ENCODE data around the gene MYO1D.

Gene MYO1D

DNA sequence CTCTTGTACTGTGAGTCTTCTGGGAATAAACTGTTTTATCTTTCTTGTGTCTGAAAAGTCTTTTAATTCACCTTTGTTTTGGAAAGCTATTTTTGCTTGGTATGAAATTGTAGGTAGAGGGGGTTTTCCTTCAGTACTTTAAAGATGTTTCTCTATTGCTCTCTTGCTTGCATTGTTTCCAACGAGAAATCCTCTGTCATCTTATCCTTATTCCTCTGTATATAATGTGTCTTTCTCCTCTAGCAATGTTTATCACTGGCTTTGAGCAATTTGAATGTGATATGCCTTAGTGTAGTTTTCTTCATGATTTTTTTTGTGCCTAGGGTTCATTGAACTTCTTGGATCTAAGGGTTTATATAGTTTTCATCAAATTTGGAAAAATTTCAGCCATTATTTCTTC is 293.9 kb downstream of the MYO1D start:
- no peak for DNase-seq (ENCODE audit: low read depth, low spot score)

DNA sequence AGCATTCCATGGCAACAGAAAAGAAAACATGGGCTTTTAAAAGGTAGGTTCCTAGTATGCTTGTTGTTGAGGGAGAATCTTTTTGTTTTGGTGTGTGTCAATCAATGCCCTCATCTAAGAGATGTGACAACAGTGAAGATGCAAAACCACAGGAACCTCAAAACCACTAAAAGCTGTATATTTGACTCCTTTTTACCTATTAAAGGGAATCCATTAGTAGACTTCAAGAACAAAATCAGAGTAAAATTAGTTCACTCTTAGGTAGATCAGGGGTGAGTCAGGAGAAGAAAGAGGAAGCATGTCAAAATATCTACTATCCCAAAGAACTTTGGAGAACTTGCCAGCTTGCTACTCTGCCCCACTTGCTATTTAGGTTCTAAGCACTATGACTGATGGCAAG is 301.1 kb downstream of the MYO1D start:
- no peak for DNase-seq (ENCODE audit: low read depth, low spot score)

- DNase-seq (ENCODE audit: low read depth, low spot score), result no peak
Measured at GRCh38 chr17:32570081-32570396, 306.9 kb downstream of the MYO1D start.

GRCh38 chr17:32569171-32570080 is 307.5 kb downstream of the MYO1D start:
- no peak for DNase-seq (ENCODE audit: low read depth, low spot score)

DNA sequence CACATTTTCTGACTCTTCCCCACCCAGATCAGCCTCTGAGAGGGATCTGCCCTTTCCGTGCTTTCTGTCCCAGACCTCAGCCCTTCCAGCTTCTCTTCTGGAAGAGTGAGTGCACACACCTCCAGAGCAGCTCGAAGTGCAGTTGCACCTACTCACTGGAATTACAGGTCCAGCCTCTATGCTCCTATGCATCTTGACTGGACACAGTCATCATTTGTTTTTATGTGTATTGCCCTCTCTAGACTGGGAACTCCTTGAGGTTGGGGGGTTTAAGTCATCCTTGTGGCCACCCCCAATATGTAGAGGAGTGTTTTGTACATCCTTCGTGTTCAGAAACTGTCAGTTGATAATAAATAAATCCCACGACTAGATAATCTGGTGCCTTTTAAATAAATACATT is 308.2 kb downstream of the MYO1D start:
- DNase-seq (ENCODE audit: low read depth, low spot score), result no peak

DNA sequence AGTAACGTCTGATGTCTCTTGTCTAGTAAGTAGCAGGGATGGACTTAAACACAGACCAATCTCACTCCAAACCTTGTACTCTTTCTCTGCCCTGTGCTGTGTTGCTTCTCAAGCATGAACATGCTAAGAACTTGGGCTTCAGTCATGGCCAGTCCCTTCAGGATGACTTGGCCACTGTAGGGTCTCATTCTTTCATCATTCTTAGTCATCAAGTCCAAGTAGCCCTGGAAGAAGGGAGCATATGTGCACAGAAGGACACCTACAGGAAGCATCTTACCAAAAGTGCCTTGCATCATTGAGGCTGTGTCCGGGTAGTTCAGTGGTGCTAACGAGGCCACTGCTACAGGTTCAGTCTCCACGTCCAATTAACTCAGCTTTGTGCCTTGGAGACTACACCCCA is 309.4 kb downstream of the MYO1D start:
- DNase-seq (ENCODE audit: low read depth, low spot score), result no peak

- no peak for DNase-seq (ENCODE audit: low read depth, low spot score)
Measured at GRCh38 chr17:32567086-32567485, 309.8 kb downstream of the MYO1D start.

- DNase-seq (ENCODE audit: low read depth, low spot score), result no peak
Measured at GRCh38 chr17:32566303-32566702, 310.6 kb downstream of the MYO1D start.

DNA sequence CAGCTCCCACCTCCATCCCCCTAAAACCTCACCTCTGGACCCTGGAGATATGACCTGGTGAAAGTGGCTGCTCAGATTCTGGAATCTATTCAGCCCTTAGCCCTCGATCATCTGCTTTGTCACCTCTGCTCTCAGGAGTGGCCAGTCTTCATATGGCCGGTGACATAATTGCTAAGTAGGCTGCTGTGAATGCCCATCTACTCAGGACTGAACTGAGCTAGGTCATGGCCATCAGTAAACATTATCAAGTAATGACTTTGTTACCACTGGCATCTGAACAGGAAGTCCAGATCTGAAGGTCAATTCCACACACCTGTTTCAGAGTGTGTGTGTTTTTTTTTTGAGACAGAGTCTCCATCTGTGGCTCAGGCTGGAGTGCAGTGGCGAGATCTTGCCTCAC is 311.5 kb downstream of the MYO1D start:
- DNase-seq (ENCODE audit: low read depth, low spot score), result no peak

DNA sequence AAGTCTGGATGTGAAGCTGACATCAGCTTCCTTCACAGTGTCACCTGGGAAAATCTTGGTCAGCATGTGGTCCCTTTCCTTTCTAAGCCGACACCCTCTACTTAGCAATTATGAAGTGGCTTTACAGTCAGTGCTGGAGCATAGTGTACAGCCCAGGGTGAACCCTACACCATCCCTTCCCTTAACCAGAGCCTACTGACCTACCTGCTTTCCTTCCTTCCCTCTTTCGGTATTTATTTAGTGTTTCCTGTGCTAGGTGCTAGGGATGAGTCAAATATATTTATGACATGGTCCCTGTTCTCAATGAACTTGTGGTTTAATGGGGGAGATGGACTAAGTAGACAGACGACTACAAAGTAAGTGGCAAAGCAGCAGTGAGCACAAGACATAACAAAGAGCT is 312.6 kb downstream of the MYO1D start:
- DNase-seq (ENCODE audit: low read depth, low spot score), result no peak

DNA sequence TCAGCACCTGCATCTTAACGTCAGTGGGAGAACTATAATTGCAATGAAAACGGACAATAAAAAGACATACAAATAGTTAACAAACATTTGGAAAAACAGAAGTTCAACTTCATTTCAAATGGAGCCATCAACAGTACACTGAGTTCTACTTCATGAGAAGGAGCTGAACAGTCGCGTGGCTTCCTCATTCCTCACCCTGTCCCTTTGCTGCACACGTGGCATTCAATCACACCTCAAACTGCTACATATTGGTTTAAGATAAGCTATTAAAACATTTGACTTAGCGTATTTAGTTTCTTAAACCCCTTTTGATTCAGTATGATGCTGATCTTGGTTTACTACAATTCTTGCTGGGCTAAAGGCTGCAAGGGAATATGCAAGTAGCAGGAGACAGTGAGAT is 313.3 kb downstream of the MYO1D start:
- no peak for DNase-seq (ENCODE audit: low read depth, low spot score)

DNA sequence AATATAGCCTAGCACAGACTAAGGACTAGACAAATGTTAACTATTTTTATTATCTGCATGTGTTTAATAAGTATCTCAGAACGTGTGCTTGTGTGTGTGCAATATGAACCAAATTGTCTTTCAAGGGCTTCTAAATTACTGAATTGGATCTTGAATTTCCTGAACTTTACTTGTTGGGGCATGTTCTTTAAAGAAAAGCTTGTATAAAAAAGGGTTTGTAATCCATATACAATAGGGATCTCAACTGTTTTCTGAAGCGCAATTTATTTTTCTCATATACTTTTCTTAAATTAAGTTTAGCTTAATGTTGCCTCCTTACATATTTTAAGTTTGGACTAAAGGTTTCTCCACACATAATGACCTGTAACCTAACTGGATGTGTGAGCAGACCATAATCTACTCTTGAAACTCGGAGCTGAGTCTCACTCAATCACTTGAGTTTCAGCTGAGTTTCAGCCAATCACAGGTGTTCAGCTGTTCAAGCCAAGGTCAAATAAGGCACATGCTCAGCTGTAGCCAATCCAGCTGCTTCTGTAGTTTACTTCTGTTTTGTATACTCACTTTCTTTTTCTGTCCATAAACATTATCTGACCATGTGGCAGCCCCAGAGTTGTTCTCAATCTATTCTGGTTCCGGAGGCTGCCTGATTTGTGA is 317.8 kb downstream of the MYO1D start:
- DNase-seq (ENCODE audit: low read depth, low spot score), result no peak

- DNase-seq (ENCODE audit: low read depth, low spot score), result no peak
Measured at GRCh38 chr17:32558326-32558955, 318.5 kb downstream of the MYO1D start.

GRCh38 chr17:32555611-32556310 is 321.2 kb downstream of the MYO1D start:
- no peak for DNase-seq (ENCODE audit: low read depth, low spot score)

GRCh38 chr17:32553168-32553567 is 323.8 kb downstream of the MYO1D start:
- no peak for DNase-seq (ENCODE audit: low read depth, low spot score)

DNA sequence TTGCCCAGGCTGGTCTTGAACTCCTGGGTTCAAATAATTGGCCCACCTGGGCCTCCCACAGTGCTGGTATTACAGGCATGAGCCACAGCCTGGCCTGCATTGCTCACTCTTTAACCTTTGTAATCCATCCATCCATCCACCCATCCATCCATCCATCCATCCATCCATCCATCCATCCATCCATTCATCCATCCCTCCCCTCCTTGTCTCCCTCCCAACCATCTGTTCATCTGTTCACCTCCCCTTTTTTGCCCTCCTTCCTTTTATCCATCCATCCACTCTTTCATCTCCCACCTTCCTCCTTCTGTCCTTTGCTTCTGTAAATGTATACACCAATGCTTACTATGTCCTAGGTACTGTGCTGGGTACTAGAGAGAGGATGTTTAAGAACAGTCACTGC is 324.6 kb downstream of the MYO1D start:
- no peak for DNase-seq (ENCODE audit: low read depth, low spot score)

GRCh38 chr17:32551186-32551955 is 325.6 kb downstream of the MYO1D start:
- no peak for DNase-seq (ENCODE audit: low read depth, low spot score)

DNA sequence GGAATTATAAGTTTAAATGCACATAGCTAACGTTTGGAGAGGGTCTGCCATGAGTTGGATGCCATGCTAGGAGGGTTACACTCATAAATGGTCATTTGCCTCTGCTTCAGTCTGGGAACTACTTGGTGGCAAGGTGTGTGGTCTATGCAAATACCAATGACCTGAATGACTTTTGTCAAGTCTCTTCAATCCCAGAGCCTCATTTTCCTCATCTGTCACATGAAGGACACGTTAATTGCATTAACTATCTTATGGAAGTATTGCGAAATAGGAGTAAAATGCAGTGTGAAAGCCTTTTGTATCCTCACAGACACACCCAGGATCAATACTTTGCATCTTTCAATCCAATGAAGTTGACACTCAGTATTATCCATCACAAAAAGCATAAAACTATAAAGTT is 327.4 kb downstream of the MYO1D start:
- DNase-seq (ENCODE audit: low read depth, low spot score), result no peak

- peak; percentile 76 for DNase-seq (ENCODE audit: low read depth, low spot score)
Measured at GRCh38 chr17:32546031-32546444, 330.9 kb downstream of the MYO1D start.

DNA sequence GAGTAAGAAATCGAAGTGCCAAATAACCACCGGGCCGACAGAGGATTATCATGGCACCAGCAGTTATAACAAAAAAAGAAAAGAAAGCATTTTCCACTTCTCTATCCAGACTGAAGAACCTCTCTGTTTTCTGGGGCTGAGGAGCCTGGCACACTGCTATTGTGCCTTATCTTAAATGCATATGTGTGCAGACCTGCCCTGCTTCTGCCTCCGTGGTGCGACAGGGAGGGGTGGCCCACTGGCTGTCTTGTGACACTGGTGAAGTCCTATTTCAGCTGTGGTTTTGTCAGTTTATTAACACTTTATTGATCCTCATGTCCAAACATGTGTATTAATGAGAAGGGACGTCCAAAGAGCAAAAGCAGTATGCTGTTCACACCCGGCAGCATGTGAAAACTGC is 334.7 kb downstream of the MYO1D start:
- DNase-seq (ENCODE audit: low read depth, low spot score), result no peak

- DNase-seq (ENCODE audit: low read depth, low spot score), result no peak
Measured at GRCh38 chr17:32541640-32542039, 335.3 kb downstream of the MYO1D start.

All from iPS DF 19.7 (cell line).